Neural progenitor cell (in vitro differentiated cells): ENCODE data around the gene EPHB2. TPM values are rescaled to one million over a fixed set of nuclear protein-coding genes. Genes with fewer than 3 reads are reported as not detected.

Source experiments
- DNase-seq: peaks from one replicate; pipeline ENCODE4 v3.0.0-alpha.2; 2016; ENCODE audit warnings: low spot score
- H2AFZ ChIP-seq: fragments of 200-600 bp; sonication (generic); replicated peaks from 2 replicates; pipeline ENCODE4 v1.6.1; 2016; ENCODE audit warnings: antibody characterized with exemption
- H3F3A ChIP-seq: fragments of 200-600 bp; sonication (generic); 2 replicates; pipeline ENCODE4 v1.6.1; 2016; ENCODE audit warnings: antibody characterized with exemption, low read depth
- H3K27ac ChIP-seq: fragments of 200-600 bp; sonication (generic); 2 replicates; pipeline ENCODE4 v1.5.1; 2016; ENCODE audit warnings: mild to moderate bottlenecking
- H3K27me3 ChIP-seq: fragments of 200-600 bp; sonication (generic); 2 replicates; pipeline ENCODE4 v1.6.1; 2016; ENCODE audit warnings: mild to moderate bottlenecking, moderate library complexity
- H3K36me3 ChIP-seq: fragments of 200-600 bp; sonication (generic); 2 replicates; pipeline ENCODE4 v1.5.1; 2016
- H3K4me1 ChIP-seq: fragments of 200-600 bp; sonication (generic); 2 replicates; pipeline ENCODE4 v1.6.1; 2016; ENCODE audit warnings: mixed run types
- H3K4me2 ChIP-seq: fragments of 200-600 bp; sonication (generic); 2 replicates; pipeline ENCODE4 v1.6.1; 2016
- H3K4me3 ChIP-seq: fragments of 200-600 bp; sonication (generic); 2 replicates; pipeline ENCODE4 v1.5.1; 2016
- H3K79me2 ChIP-seq: fragments of 200-600 bp; sonication (generic); 2 replicates; pipeline ENCODE4 v1.6.1; 2016; ENCODE audit warnings: low read depth
- H3K9ac ChIP-seq: fragments of 200-600 bp; sonication (generic); 2 replicates; pipeline ENCODE4 v1.6.1; 2016
- H3K9me3 ChIP-seq: fragments of 200-600 bp; sonication (generic); 2 replicates; pipeline ENCODE4 v1.5.1; 2016; ENCODE audit warnings: low read depth
- H4K20me1 ChIP-seq: fragments of 200-600 bp; sonication (generic); 2 replicates; pipeline ENCODE4 v1.6.1; 2016; ENCODE audit warnings: low read depth
- H3K27ac Mint-ChIP-seq: 3 replicates; pipeline ENCODE4 v1.8.0; 2021; ENCODE audit warnings: mixed read lengths
- H3K27me3 Mint-ChIP-seq: 2 replicates; pipeline ENCODE4 v1.8.0; 2022; ENCODE audit warnings: low read depth, mild to moderate bottlenecking, inconsistent platforms, moderate library complexity, mixed read lengths; ENCODE audit not compliant: insufficient read depth
- H3K36me3 Mint-ChIP-seq: 3 replicates; pipeline ENCODE4 v1.8.0; 2021; ENCODE audit warnings: mixed read lengths
- H3K4me1 Mint-ChIP-seq: 3 replicates; pipeline ENCODE4 v1.8.0; 2021; ENCODE audit warnings: mixed read lengths
- H3K4me3 Mint-ChIP-seq: 3 replicates; pipeline ENCODE4 v1.8.0; 2021; ENCODE audit warnings: mild to moderate bottlenecking, moderate library complexity, mixed read lengths
- H3K9me3 Mint-ChIP-seq: 3 replicates; pipeline ENCODE4 v1.8.0; 2020; ENCODE audit warnings: mixed read lengths
- CTCF ChIP-seq: fragments of 200-600 bp; sonication (generic); IDR thresholded peaks from 2 replicates; pipeline ENCODE4 v1.5.1; 2017; ENCODE audit warnings: antibody characterized with exemption, mild to moderate bottlenecking
- EZH2 ChIP-seq: fragments of 200-600 bp; sonication (generic); IDR thresholded peaks from 2 replicates; pipeline ENCODE4 v1.6.1; 2017; ENCODE audit warnings: antibody characterized with exemption, mild to moderate bottlenecking, moderate library complexity
- EZH2phosphoT487 ChIP-seq: fragments of 200-600 bp; sonication (generic); IDR thresholded peaks from 2 replicates; pipeline ENCODE4 v1.6.1; 2017; ENCODE audit warnings: antibody characterized with exemption
- total RNA-seq: library from RNA; depleted of rRNA; stranded (reverse); fragments of >200 nt; gene quantifications from 2 replicates; pipeline ENCODE4 v1.2.3, GENCODE V29; 2015; ENCODE audit warnings: low replicate concordance

The EPHB2 gene
- total RNA-seq, 1 donor from 2014 or later: 38.3 TPM

- TF ChIP-seq EZH2 (no peak), EZH2phosphoT487 (no peak), CTCF (no peak)
- H3K27me3 ChIP-seq: no peaks in the 10 kb centered on the region
- H3K79me2 ChIP-seq: no peaks in the 10 kb centered on the region
- no peak overlapping the region for H3K27ac ChIP-seq
- H4K20me1 ChIP-seq: no peaks in the 10 kb centered on the region
- H3K4me2 ChIP-seq: no peak overlapping the region
- no peaks in the 10 kb centered on the region for H3F3A ChIP-seq
- no peak overlapping the region for H3K4me3 ChIP-seq
- H3K4me3 Mint-ChIP-seq: no peak overlapping the region
- no peaks in the 10 kb centered on the region for H3K36me3 ChIP-seq
- no peak overlapping the region for H3K27ac Mint-ChIP-seq
- no peaks in the 10 kb centered on the region for H3K4me1 ChIP-seq
- no peak overlapping the region for H2AFZ ChIP-seq
- no peaks in the 10 kb centered on the region for H3K9me3 Mint-ChIP-seq
- H3K27me3 Mint-ChIP-seq: peaks cover 2% of the 10 kb centered on the region
- H3K9ac ChIP-seq: no peak overlapping the region
- H3K36me3 Mint-ChIP-seq: peaks cover 25% of the 10 kb centered on the region
- H3K9me3 ChIP-seq: no peaks in the 10 kb centered on the region
- no peak for DNase-seq
- H3K4me1 Mint-ChIP-seq: no peaks in the 10 kb centered on the region
Measured at GRCh38 chr1:22908880-22909426, 198.3 kb downstream of the EPHB2 start.

DNA sequence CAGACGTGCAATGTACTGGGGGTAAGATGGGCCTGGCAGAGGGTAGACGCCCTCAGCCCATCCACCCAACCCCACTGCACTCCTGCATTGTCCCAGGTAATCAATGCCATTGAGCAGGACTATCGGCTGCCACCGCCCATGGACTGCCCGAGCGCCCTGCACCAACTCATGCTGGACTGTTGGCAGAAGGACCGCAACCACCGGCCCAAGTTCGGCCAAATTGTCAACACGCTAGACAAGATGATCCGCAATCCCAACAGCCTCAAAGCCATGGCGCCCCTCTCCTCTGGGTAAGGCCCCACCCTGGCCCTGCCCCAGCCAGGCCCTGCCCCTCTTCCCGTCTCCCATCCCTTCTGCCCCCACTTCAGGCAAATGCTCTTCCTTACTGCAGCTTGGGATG, 199.6 kb downstream of the EPHB2 start:
- no peak for TF ChIP-seq CTCF
- TF ChIP-seq EZH2phosphoT487: no peak
- TF ChIP-seq EZH2: no peak
- no peaks in the 10 kb centered on the region for H3F3A ChIP-seq
- H3K27me3 Mint-ChIP-seq: peaks cover 4% of the 10 kb centered on the region
- no peaks in the 10 kb centered on the region for H3K9me3 ChIP-seq
- no peaks in the 10 kb centered on the region for H3K36me3 ChIP-seq
- H3K79me2 ChIP-seq: no peaks in the 10 kb centered on the region
- no peak overlapping the region for H3K4me2 ChIP-seq
- no peaks in the 10 kb centered on the region for H3K27me3 ChIP-seq
- no peaks in the 10 kb centered on the region for H3K9me3 Mint-ChIP-seq
- H3K36me3 Mint-ChIP-seq: peaks cover 25% of the 10 kb centered on the region
- H3K4me1 Mint-ChIP-seq: peaks cover 4% of the 10 kb centered on the region
- no peaks in the 10 kb centered on the region for H3K4me1 ChIP-seq
- H3K4me3 ChIP-seq: no peak overlapping the region
- H2AFZ ChIP-seq: no peak overlapping the region
- H3K4me3 Mint-ChIP-seq: no peak overlapping the region
- H3K27ac ChIP-seq: no peak overlapping the region
- no peak overlapping the region for H3K9ac ChIP-seq
- DNase-seq: no peak
- H4K20me1 ChIP-seq: peaks cover 4% of the 10 kb centered on the region
- H3K27ac Mint-ChIP-seq: no peak overlapping the region

DNA sequence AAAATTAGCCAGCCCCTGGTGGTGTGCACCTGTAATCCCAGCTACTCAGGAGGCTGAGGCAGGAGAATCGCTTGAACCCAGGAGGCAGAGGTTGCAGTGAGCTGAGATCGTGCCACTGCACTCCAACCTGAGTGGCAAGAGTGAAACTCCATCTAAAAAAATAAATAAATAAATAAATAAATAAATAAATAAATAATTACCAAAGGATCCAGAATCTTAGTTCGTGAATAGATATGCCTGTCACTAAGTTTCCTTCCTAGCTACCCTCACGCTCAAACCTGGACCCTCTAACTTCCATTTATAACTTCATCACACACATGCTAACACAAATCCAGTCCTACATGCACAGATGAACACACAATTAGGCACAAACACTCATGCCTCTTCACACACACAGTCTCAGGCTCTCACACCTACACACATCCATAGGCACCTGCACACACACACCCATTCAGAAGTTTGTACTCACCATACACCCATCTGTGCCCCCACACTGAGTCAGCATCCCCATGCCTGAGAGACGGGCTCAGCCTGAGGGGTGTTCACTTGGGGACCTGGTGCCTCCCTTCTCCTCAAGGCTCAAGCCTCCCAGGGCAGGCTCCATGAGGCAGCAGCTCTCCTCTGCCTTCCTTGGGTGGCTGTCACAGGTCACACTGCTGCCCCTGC, 200.5 kb downstream of the EPHB2 start:
- Mint-ChIP-seq H3K27ac (no peak overlapping the region), H3K27me3 (peaks cover 2% of the 10 kb centered on the region), H3K4me3 (no peak overlapping the region), H3K4me1 (peaks cover 10% of the 10 kb centered on the region), H3K36me3 (peaks cover 25% of the 10 kb centered on the region), H3K9me3 (no peaks in the 10 kb centered on the region)
- H3K4me2 ChIP-seq: no peak overlapping the region
- H3F3A ChIP-seq: no peaks in the 10 kb centered on the region
- no peak for TF ChIP-seq EZH2
- no peak for TF ChIP-seq CTCF
- no peak for TF ChIP-seq EZH2phosphoT487
- H3K27ac ChIP-seq: no peak overlapping the region
- no peak overlapping the region for H3K9ac ChIP-seq
- no peak overlapping the region for H2AFZ ChIP-seq
- H3K4me3 ChIP-seq: no peak overlapping the region
- DNase-seq: no peak
- peaks cover 3% of the 10 kb centered on the region for H3K4me1 ChIP-seq
- H3K27me3 ChIP-seq: no peaks in the 10 kb centered on the region
- H3K79me2 ChIP-seq: no peaks in the 10 kb centered on the region
- H4K20me1 ChIP-seq: peaks cover 10% of the 10 kb centered on the region
- H3K36me3 ChIP-seq: no peaks in the 10 kb centered on the region
- H3K9me3 ChIP-seq: no peaks in the 10 kb centered on the region
